ENCODE data around the gene SOX6.

GRCh38 chr11:15970506-15971214 is 385.7 kb downstream of the SOX6 start:
- TF ChIP-seq CTCF (IDR thresholded peaks at IDR 0.05) (no peak), POLR2A (IDR thresholded peaks at IDR 0.05; ENCODE audit: low read depth) (no peak)

Data from esophagus muscularis mucosa (tissue), 3 donors.